Measurements from ENCODE around the gene IQSEC1. TPM values are rescaled to one million over a fixed set of nuclear protein-coding genes. Genes with fewer than 3 reads are reported as not detected.

The IQSEC1 gene
- total and polyA plus RNA-seq, 2 of the 8 experiments (the other 6 are each of a cell fraction or from before 2014, with no cell fraction given) = 6.8 to 28.8 TPM

GRCh38 chr3:12906916-12907290, 166.3 kb downstream of the IQSEC1 start (continued):
- TF ChIP-seq, protein P1, sequence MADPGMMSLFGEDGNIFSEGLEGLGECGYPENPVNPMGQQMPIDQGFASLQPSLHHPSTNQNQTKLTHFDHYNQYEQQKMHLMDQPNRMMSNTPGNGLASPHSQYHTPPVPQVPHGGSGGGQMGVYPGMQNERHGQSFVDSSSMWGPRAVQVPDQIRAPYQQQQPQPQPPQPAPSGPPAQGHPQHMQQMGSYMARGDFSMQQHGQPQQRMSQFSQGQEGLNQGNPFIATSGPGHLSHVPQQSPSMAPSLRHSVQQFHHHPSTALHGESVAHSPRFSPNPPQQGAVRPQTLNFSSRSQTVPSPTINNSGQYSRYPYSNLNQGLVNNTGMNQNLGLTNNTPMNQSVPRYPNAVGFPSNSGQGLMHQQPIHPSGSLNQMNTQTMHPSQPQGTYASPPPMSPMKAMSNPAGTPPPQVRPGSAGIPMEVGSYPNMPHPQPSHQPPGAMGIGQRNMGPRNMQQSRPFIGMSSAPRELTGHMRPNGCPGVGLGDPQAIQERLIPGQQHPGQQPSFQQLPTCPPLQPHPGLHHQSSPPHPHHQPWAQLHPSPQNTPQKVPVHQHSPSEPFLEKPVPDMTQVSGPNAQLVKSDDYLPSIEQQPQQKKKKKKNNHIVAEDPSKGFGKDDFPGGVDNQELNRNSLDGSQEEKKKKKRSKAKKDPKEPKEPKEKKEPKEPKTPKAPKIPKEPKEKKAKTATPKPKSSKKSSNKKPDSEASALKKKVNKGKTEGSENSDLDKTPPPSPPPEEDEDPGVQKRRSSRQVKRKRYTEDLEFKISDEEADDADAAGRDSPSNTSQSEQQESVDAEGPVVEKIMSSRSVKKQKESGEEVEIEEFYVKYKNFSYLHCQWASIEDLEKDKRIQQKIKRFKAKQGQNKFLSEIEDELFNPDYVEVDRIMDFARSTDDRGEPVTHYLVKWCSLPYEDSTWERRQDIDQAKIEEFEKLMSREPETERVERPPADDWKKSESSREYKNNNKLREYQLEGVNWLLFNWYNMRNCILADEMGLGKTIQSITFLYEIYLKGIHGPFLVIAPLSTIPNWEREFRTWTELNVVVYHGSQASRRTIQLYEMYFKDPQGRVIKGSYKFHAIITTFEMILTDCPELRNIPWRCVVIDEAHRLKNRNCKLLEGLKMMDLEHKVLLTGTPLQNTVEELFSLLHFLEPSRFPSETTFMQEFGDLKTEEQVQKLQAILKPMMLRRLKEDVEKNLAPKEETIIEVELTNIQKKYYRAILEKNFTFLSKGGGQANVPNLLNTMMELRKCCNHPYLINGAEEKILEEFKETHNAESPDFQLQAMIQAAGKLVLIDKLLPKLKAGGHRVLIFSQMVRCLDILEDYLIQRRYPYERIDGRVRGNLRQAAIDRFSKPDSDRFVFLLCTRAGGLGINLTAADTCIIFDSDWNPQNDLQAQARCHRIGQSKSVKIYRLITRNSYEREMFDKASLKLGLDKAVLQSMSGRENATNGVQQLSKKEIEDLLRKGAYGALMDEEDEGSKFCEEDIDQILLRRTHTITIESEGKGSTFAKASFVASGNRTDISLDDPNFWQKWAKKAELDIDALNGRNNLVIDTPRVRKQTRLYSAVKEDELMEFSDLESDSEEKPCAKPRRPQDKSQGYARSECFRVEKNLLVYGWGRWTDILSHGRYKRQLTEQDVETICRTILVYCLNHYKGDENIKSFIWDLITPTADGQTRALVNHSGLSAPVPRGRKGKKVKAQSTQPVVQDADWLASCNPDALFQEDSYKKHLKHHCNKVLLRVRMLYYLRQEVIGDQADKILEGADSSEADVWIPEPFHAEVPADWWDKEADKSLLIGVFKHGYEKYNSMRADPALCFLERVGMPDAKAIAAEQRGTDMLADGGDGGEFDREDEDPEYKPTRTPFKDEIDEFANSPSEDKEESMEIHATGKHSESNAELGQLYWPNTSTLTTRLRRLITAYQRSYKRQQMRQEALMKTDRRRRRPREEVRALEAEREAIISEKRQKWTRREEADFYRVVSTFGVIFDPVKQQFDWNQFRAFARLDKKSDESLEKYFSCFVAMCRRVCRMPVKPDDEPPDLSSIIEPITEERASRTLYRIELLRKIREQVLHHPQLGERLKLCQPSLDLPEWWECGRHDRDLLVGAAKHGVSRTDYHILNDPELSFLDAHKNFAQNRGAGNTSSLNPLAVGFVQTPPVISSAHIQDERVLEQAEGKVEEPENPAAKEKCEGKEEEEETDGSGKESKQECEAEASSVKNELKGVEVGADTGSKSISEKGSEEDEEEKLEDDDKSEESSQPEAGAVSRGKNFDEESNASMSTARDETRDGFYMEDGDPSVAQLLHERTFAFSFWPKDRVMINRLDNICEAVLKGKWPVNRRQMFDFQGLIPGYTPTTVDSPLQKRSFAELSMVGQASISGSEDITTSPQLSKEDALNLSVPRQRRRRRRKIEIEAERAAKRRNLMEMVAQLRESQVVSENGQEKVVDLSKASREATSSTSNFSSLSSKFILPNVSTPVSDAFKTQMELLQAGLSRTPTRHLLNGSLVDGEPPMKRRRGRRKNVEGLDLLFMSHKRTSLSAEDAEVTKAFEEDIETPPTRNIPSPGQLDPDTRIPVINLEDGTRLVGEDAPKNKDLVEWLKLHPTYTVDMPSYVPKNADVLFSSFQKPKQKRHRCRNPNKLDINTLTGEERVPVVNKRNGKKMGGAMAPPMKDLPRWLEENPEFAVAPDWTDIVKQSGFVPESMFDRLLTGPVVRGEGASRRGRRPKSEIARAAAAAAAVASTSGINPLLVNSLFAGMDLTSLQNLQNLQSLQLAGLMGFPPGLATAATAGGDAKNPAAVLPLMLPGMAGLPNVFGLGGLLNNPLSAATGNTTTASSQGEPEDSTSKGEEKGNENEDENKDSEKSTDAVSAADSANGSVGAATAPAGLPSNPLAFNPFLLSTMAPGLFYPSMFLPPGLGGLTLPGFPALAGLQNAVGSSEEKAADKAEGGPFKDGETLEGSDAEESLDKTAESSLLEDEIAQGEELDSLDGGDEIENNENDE (IDR thresholded peaks at IDR 0.05; ENCODE audit: insufficient replicate concordance, low read length) = no peak
- TF ChIP-seq SIN3A (conservative IDR thresholded peaks at IDR 0.05 in 1 of 2, IDR thresholded peaks at IDR 0.05 in 1 of 2; ENCODE audit: low read depth in 1 of 2, low read length in 2 of 2) = no peak
